ENCODE data around the gene AP4B1. TPM values are rescaled to one million over a fixed set of nuclear protein-coding genes. Genes with fewer than 3 reads are reported as not detected.
"Not testable (repeated sequence)": the region's sequence is repeated elsewhere in the genome, so short reads cannot be mapped to it uniquely, and the experiment has no call there.

AP4B1 gene
- total RNA-seq, 4 donors from 2014 or later = 5.3 to 19.1 (median 5.9) TPM

DNA sequence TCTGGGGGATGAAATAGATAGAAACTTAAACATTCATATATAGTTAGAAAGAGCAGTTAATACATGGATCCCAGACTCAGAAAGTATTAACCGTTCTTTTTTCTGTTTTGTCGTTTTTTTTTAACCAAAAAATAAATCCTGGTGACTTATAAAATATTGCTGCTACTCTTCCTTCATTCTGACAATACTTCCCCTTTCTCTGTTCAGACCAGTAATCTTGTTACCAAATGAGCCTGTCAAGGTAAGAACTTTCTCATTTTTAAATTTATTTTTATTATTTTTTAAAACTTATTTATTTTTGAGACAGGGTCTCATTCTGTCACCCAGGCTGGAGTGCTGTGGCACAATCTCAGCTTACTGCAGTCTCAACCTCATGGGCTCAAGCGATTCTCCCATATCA, 46.8 kb downstream of the AP4B1 start:
- WGBS, 2 donors = 78 to 82% methylated on average over 3 of the region's 3 CpGs

GRCh38 chr1:113856401-113856790, 48.2 kb downstream of the AP4B1 start:
- TF ChIP-seq, protein P1, sequence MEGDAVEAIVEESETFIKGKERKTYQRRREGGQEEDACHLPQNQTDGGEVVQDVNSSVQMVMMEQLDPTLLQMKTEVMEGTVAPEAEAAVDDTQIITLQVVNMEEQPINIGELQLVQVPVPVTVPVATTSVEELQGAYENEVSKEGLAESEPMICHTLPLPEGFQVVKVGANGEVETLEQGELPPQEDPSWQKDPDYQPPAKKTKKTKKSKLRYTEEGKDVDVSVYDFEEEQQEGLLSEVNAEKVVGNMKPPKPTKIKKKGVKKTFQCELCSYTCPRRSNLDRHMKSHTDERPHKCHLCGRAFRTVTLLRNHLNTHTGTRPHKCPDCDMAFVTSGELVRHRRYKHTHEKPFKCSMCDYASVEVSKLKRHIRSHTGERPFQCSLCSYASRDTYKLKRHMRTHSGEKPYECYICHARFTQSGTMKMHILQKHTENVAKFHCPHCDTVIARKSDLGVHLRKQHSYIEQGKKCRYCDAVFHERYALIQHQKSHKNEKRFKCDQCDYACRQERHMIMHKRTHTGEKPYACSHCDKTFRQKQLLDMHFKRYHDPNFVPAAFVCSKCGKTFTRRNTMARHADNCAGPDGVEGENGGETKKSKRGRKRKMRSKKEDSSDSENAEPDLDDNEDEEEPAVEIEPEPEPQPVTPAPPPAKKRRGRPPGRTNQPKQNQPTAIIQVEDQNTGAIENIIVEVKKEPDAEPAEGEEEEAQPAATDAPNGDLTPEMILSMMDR (IDR thresholded peaks at IDR 0.05) = no peak
- TF ChIP-seq POLR2A (IDR thresholded peaks at IDR 0.05) = no peak
- DNase-seq (ENCODE audit: low spot score in 2 of 2) = no peak
- WGBS, 2 donors = 82 to 87% methylated on average over 2 of the region's 2 CpGs

More for the DNA sequence above, 46.8 kb downstream of the AP4B1 start:
- H3K4me3 ChIP-seq (ENCODE audit: low read depth, poor library complexity, severe bottlenecking) = no peak overlapping the region
- no peak for DNase-seq (ENCODE audit: low spot score in 2 of 2)
- intact Hi-C loops (cut with DNase I; ENCODE audit: low total_unique reads) = loop anchor here (1.0 kb wide), 1 partner anchor 17 kb away; no protein-coding TSS in a partner anchor
- TF ChIP-seq, protein P1 (IDR thresholded peaks at IDR 0.05) = no peak
- no peak for TF ChIP-seq POLR2A (IDR thresholded peaks at IDR 0.05)

GRCh38 chr1:113855630-113856400, 48.8 kb downstream of the AP4B1 start:
- DNase-seq (ENCODE audit: low spot score in 2 of 2) = no peak
- H3K4me3 ChIP-seq (ENCODE audit: low read depth, poor library complexity, severe bottlenecking) = no peak overlapping the region
- 75 to 78% methylated on average over 4 of the region's 4 CpGs for WGBS, 2 donors
- TF ChIP-seq, protein P1 (IDR thresholded peaks at IDR 0.05) = no peak
- no peak for TF ChIP-seq POLR2A (IDR thresholded peaks at IDR 0.05)
- intact Hi-C loops (cut with DNase I; ENCODE audit: low total_unique reads) = no loop called here

More at GRCh38 chr1:113856401-113856790, 48.2 kb downstream of the AP4B1 start:
- no peak overlapping the region for H3K4me3 ChIP-seq (ENCODE audit: low read depth, poor library complexity, severe bottlenecking)
- intact Hi-C loops (cut with DNase I; ENCODE audit: low total_unique reads) = no loop called here

DNA sequence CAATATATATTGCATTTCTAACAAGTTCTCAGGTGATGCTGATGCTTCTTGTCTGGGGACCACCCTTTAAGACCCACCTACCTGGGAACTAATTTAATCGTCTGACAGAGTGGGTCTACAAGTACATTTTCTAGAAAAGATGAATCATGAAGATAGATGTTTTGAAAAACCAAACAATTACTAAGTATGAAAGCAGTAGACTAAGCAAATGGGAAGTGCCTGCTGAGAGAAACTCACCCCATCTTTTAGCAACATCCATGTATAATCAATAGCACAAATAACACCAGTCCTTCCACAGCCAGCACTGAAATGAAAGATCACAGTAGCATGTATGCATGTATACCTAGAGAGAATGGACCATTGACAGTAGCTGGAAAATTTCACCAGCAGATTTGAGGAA, 50.4 kb downstream of the AP4B1 start:
- TF ChIP-seq, protein P1 (IDR thresholded peaks at IDR 0.05) = no peak
- no peak for TF ChIP-seq POLR2A (IDR thresholded peaks at IDR 0.05)
- DNase-seq (ENCODE audit: low spot score in 2 of 2) = no peak
- intact Hi-C loops (cut with DNase I; ENCODE audit: low total_unique reads) = no loop called here
- H3K4me3 ChIP-seq (ENCODE audit: low read depth, poor library complexity, severe bottlenecking) = no peak overlapping the region
- 85 to 100% methylated on average over 1 of the region's 1 CpG for WGBS, 2 donors

DNA sequence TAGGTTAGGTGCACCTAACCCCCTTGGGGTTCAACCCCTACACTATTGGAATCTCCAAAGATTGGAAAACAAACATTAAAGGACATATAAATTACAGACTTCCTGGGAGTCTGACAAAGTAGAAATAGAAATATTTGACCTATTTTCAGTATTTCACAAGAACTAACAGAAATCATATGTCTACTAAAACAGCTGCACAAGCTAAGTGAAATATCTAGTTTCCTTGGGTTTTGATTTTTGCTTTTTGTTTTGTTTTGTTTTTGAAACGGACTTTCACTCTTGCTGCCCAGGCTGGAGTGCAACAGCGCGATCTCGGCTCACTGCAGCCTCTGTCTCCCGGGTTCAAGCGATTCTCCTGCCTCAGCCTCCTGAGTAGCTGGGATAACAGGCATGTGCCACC, 51.9 kb downstream of the AP4B1 start:
- H3K4me3 ChIP-seq (ENCODE audit: low read depth, poor library complexity, severe bottlenecking); intact Hi-C loops (cut with DNase I; ENCODE audit: low total_unique reads); DNase-seq (ENCODE audit: low spot score in 2 of 2): not testable (repeated sequence)
- WGBS, 2 donors = 66 to 70% methylated on average over 6 of the region's 6 CpGs

- intact Hi-C loops (cut with DNase I; ENCODE audit: low total_unique reads) = no loop called here
- H3K4me3 ChIP-seq (ENCODE audit: low read depth, poor library complexity, severe bottlenecking) = no peak overlapping the region
- no peak for DNase-seq (ENCODE audit: low spot score in 2 of 2)
- WGBS, 2 donors = 72 to 80% methylated on average over 3 of the region's 3 CpGs
- TF ChIP-seq POLR2A (IDR thresholded peaks at IDR 0.05) = no peak
Observed at GRCh38 chr1:113850127-113850796, 54.3 kb downstream of the AP4B1 start.

Data from lower leg skin (tissue), 4 donors.